NCI-H2196 treated with DMSO at 0.1 percent for 48 hours (cell line): ENCODE measurements around the gene OTUD4.

Experiments
- DNase-seq: peaks from one replicate; lab custom pipeline; 2025; ENCODE audit not compliant: unreplicated experiment; lab: John Stamatoyannopoulos, UW

The OTUD4 gene

DNA sequence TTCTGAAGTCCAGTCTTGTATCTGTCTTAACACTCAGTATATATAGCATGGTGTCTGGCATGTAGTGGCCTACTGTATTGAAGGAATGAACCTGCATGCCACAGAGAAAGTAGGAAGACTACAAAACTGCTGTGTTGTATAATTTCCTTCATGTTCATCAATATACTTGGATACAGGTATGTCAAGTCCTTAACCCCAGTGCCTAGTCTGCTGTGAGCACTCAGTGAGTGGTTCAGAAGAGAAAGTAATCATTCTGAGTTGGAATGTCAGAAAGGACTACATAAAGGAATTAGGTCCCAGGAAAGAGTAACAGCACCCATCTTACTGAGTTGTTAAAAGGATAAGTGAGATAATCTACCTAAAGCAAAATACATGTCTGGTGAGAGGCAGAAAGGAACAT, 50.3 kb downstream of the OTUD4 start:
- no peak for DNase-seq

DNA sequence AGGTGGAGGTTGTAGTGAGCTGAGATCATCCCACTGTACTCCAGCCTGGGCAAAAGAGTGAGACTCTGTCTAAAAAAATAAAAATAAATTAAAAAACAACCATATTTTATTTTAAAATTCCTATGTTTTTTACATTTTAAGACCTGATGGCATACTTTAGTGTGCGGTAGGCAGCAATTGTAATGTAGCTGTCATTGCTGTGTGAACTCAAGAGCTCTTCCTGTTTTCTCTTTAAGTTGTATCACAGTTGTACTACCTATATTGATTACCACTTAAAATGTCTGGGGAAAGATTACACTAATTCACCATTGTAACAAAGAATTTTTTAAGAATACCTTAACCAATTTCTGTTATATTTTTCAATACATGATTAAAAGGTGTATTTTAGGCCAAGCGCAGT, 55.0 kb downstream of the OTUD4 start:
- DNase-seq: no peak

- DNase-seq: no peak
Observed at GRCh38 chr4:145108128-145108527, 72.3 kb downstream of the OTUD4 start.

- DNase-seq: no peak
Observed at GRCh38 chr4:145107126-145107525, 73.3 kb downstream of the OTUD4 start.

GRCh38 chr4:145103496-145103895, 76.9 kb downstream of the OTUD4 start:
- DNase-seq: no peak

DNA sequence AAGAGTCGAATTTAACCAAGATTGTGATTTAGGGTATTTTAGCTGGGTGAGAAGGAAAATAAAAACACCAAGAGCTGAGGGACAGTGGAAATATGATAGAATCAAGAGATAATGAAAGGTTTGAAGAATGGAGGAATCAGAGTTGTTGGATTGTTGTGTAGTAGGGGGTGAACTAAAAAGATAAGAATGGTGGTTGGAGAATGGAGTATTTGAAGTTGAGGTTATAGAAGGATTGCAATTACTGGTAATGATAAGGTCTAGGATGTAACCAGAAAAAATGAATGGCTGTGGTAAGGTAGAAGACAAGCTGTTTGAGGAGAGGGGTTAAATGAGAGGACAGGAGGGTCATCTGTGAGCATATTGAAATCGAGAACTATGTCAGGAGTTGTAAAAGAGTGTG, 77.8 kb downstream of the OTUD4 start:
- no peak for DNase-seq

GRCh38 chr4:145101091-145101490, 79.3 kb downstream of the OTUD4 start:
- no peak for DNase-seq

GRCh38 chr4:145099653-145100052, 80.7 kb downstream of the OTUD4 start:
- DNase-seq: no peak

- no peak for DNase-seq
Observed at GRCh38 chr4:145098675-145099037, 81.7 kb downstream of the OTUD4 start.

DNA sequence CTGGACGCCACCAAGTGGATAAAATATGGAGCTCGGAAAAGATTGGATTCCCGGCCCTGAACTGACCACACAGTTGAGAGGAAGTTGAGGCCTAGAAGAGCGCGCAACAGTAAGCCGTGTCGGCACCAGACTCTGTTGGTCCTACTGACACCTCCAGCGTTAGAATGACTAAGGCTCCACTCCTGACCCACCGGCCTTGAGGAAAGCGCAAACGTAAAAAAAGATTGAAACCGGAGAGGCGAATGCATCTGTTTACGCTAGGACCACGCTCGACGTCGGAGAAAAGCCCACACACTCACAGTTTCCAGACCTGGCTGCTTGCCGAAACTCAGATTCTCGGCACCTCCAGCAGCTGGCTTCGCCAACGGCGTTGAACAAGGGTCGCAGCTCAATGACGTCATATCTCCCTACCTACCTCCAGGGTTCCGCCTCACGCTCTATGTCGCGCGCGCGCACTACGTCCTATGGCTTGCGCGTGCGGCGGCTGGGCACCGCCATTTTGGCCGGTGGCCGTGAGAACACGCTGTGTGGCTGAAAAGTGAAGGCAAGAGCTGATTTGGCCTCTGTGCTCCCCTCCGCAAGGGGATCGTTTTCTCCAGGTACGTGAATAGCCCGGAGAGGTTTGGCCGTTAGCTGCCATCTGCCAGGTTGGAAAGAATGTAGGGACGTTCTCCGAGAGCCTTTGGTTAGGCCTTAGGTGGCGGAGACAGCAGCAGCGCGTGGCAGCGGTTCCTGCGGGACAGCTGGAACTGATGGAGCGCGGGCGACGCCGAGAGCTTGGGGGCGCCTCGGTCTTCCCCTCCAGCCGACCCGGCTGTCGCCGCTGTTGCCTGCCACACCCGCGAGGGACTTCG, 82.3 kb downstream of the OTUD4 start, which contains the start of the genes ABCE1 and ANAPC10:
Gene ABCE1, plus strand, starts transcription at position 491 of the 854 bp plus-strand sequence. CDS start 6,102 bp downstream, outside the sequence.
Gene ANAPC10, minus strand, starts transcription at position 376 of the 854 bp plus-strand sequence. CDS start 2,097 bp downstream, outside the sequence.
- DNase-seq: peak; percentile 73

- DNase-seq: no peak
Observed at GRCh38 chr4:145097331-145097820, 83.0 kb downstream of the OTUD4 start.

DNA sequence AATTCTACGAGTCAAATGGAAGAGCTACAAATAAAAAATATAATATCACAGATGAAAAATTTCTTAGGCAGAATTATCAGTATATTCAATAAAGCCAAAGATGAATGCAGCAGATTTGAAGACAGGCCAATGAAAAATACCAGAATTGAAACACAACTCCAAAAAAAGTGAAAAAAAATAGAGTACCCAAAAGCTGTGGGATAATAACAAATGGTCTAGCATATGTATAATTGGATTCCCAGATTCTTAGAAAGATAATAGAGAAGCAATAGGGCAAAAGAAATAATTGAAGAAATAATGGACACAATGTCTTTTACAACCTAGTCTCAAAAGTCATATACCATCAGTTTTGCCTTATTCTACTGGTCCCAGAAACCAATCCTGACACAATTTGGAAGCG, 86.8 kb downstream of the OTUD4 start:
- no peak for DNase-seq

- DNase-seq: no peak
Observed at GRCh38 chr4:145090380-145090779, 90.0 kb downstream of the OTUD4 start.

- no peak for DNase-seq
Observed at GRCh38 chr4:145083891-145084605, 96.3 kb downstream of the OTUD4 start.
